Stomach smooth muscle (tissue), 2 donors: Measurements from ENCODE around the gene ALOXE3.
A peak's percentile ranks its signal among the peaks of the same experiment; 100 is the strongest.

Experiments
- H3K27ac ChIP-seq: one replicate; pipeline ENCODE4 v1.7.0; 2013; ENCODE audit warnings: mild to moderate bottlenecking, low read length, inconsistent platforms
- H3K27me3 ChIP-seq, 2 donors: one replicate each; pipeline ENCODE4 v1.7.0; 2013; ENCODE audit warnings: low read length in 2 of 2; ENCODE audit not compliant: insufficient read depth in 2 of 2, control insufficient read depth in 1 of 2
- H3K36me3 ChIP-seq, 2 donors: one replicate each; pipeline ENCODE4 v1.7.0; 2013; ENCODE audit warnings: low read length in 2 of 2; ENCODE audit not compliant: control insufficient read depth in 2 of 2, insufficient read depth in 2 of 2
- H3K4me1 ChIP-seq: one replicate; pipeline ENCODE4 v1.7.0; 2013; ENCODE audit warnings: low read length; ENCODE audit not compliant: control insufficient read depth, insufficient read depth
- H3K4me3 ChIP-seq, 2 donors: one replicate each; pipeline ENCODE4 v1.7.0; 2013; ENCODE audit warnings: low read length in 2 of 2
- H3K9ac ChIP-seq, 2 donors: one replicate each; pipeline ENCODE4 v1.7.0; 2013; ENCODE audit warnings: low read length in 2 of 2, mild to moderate bottlenecking in 1 of 2
- H3K9me3 ChIP-seq, 2 donors: one replicate each; pipeline ENCODE4 v1.7.0; 2013; ENCODE audit warnings: low read length in 2 of 2; ENCODE audit not compliant: control insufficient read depth in 2 of 2
- donor health status: healthy.
- donor health status: Pancreatic carcinoma.

Gene ALOXE3

DNA sequence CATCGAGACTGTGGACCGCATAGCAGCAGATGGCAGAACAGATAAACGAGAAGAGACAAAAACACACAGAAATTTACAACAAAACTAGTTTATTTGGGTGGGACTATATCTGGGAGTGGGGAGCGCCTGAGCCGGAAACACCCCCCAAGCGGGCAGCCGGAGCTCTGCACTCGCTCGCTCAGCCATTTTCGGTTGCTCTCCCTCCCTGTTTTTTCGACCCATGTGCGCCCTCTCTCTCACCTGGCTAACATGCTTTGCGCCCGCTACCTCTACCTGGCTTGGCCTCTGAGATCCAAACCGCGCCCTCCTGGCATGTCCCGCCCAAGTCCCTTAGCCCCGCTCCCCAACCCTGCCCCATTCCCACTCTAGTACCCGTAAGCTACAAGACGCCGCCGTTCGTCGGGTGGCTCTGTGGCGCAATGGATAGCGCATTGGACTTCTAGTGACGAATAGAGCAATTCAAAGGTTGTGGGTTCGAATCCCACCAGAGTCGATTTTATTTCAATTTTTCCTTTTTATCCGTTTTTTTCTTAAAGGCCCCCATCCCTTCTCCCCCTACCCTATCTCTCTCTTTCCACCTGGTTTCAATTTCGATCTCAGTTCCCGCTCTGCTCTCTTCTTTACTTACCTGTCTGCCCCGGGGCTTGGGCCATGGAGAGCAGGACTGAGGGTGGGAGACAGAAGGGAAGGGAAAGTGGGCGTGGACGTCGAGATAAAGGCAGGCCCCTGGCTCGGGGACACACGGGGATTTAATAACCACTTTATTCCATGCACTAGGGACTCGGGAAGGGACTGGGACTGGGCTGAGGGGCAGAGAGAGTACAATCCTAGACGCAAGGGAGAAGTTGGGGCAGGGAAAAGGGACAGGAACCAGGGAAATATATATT is 2.4 kb upstream of the ALOXE3 start:
- no peak overlapping the region for H3K27ac ChIP-seq
- H3K9ac ChIP-seq: no peak overlapping the region
- H3K36me3 ChIP-seq: no peaks in the 10 kb centered on the region
- H3K4me3 ChIP-seq: peak overlapping the region; percentile 13 to 57
- H3K9me3 ChIP-seq: no peaks in the 10 kb centered on the region
- peaks cover 58 to 69% of the 10 kb centered on the region in 2 donors for H3K27me3 ChIP-seq
- H3K4me1 ChIP-seq: peaks cover 70% of the 10 kb centered on the region

DNA sequence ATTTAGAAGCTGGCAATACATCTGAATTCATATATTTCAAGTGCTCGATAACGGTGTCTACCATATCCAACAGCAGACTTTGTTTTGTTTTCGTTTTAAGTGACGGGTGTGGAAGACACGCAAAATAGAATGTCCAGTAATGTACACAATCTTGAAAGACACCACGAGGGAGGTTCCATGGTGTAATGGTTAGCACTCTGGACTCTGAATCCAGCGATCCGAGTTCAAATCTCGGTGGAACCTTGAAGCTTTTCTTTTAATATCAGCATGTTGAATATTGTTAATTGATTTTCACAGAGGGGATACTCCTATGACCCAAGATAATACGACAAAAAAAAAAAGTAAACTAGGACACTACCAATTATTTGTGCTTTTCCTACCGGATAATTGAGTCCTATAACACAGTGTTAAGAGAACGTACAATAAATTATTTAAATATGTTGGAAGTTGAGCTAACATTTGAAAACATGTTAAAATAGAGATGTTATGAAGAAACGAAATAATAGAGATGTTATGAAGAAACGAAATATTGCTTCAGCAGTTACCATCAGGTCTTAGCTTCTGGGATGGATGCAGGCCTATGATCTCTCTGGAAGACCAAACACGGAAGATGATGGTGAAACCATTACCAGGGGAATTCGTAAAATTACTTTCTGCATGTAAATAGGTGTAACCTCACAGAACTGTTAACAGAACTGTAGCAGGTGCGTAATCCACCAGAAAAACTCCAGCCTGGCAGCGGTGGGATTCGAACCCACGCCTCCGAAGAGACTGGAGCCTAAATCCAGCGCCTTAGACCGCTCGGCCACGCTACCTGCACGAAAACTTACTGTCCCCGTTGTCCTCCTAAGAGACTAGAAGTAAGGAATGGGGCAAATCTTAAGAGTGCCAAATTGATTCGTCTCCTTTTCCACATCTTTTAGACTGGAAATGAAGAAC is 1.5 kb upstream of the ALOXE3 start:
- H3K9ac ChIP-seq: peak overlapping the region in 1 of 2 donors; percentile 29
- H3K27ac ChIP-seq: no peak overlapping the region
- H3K27me3 ChIP-seq: peaks cover 64 to 68% of the 10 kb centered on the region in 2 donors
- H3K4me1 ChIP-seq: peaks cover 62% of the 10 kb centered on the region
- no peaks in the 10 kb centered on the region for H3K9me3 ChIP-seq
- H3K4me3 ChIP-seq: peak overlapping the region; percentile 13 to 83
- no peaks in the 10 kb centered on the region for H3K36me3 ChIP-seq

DNA sequence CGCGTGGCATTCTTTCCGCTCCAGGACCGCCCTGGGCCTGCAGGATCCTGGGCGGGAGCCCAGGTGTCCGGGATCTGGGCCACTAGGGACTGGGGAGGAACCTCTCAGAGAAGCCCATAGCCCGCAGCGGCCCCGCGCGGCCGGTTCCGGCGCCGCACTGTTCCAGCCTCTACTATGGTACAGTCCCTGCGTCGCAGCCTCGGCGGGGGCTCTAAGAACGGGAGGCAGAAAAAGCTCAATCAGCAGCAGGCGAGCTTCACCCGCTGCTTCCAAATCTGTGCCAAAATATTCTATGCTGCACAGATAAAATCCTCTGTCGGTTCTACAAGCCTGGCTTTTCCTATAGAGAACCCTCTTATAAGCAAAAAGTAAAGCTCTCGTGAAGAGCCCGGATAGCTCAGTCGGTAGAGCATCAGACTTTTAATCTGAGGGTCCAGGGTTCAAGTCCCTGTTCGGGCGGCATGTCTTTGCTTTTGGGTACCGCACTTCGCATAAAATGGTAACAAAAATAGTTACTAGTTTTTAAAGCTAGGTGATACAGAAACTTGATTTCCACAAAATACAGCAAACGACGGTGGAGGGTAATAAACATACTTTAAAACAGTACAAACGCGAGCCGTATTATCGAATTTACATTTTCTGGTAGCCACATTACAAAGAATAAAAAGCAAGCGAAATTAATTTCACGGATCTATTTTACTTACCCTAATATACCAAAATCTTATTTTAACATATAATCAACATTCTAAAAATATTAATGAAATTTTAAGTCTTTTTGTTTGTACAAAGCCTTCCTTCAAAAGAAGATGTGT is 661 bp upstream of the ALOXE3 start:
- H3K4me3 ChIP-seq: peak overlapping the region; percentile 79 to 83
- peak overlapping the region; percentile 47 to 54 for H3K9ac ChIP-seq
- H3K27me3 ChIP-seq: peaks cover 63 to 64% of the 10 kb centered on the region in 2 donors
- peaks cover 54% of the 10 kb centered on the region for H3K4me1 ChIP-seq
- H3K27ac ChIP-seq: peak overlapping the region; percentile 13
- no peaks in the 10 kb centered on the region for H3K9me3 ChIP-seq
- H3K36me3 ChIP-seq: no peaks in the 10 kb centered on the region

DNA sequence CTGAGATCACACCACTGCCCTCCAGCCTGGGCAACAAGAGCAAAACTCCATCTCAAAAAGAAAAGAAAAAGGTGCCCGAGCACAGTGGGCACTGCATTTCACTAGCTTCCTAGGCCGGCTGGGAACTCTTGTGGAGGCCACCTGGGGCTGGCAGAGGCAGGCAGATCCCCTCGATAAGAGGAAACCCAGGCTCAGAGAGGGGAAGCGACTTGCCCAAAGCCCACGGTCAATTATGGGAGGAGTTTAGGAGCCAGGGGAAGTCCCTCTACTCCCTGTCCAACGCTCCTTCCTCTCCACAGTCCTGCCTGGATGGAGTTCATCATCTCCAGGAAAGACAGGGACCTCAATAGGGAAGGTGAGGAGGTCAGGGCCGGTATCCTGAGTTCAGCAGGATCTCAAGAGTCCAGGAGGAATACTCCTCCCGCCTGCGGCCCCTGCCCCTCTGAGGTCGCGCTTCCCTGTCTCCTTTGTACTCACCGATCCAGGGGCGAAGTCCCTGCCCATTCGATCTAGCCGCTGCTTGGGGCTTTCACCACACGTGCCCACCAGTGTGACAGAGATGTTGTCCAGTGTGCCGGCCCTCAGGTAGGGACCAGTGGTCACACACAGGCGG is 841 bp downstream of the ALOXE3 start:
- Histone ChIP-seq H3K9me3 (no peaks in the 10 kb centered on the region), H3K4me1 (peaks cover 39% of the 10 kb centered on the region), H3K36me3 (no peaks in the 10 kb centered on the region), H3K27ac (no peak overlapping the region), H3K9ac (no peak overlapping the region), H3K4me3 (peak overlapping the region in 1 of 2 donors; percentile 83), H3K27me3 (peaks cover 50% of the 10 kb centered on the region in 2 donors)

DNA sequence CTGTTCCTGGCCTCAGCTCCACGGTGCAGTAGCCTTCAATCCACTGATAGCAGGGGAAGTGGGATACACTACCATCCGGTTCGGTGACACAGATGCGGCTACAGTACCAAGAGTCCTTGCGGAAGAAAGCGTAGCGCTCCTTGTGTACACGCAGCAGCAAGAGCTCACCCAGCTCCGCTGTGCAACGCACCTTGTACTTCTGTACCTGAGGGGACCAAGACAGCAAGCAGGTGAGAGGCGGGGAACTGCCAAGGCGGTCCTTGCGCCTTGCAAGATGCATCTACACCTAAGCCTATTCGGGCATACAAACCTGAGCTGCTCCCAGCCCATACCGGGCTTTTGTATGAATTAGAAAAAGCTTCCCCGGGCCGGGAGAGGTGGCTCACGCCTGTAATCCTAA is 1.5 kb downstream of the ALOXE3 start:
- Histone ChIP-seq H3K27ac (no peak overlapping the region), H3K9me3 (no peaks in the 10 kb centered on the region), H3K9ac (no peak overlapping the region), H3K4me1 (peaks cover 32% of the 10 kb centered on the region), H3K27me3 (peaks cover 51 to 53% of the 10 kb centered on the region in 2 donors), H3K36me3 (no peaks in the 10 kb centered on the region), H3K4me3 (no peak overlapping the region)

DNA sequence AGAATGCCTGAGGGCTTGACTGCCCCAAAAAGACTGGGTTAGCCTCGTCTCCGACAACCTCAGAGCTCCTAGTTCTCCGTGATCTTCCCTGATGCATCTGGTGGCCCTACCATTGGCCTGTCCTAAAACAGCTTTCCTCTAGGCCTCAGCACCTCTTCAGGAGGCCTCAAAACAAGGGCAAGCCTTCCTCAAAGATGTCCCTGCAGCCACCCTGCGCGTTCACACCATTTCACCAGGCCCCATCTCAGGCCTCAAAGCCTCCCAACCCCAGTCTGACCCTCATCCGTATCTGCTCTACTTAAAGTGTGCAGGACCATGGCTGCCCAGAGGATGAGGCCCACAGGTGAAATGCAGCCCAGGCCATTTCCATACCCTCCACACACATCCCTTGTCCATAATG is 7.4 kb downstream of the ALOXE3 start:
- no peak overlapping the region for H3K4me3 ChIP-seq
- no peak overlapping the region for H3K27ac ChIP-seq
- H3K9me3 ChIP-seq: no peaks in the 10 kb centered on the region
- peaks cover 7% of the 10 kb centered on the region for H3K4me1 ChIP-seq
- no peaks in the 10 kb centered on the region for H3K36me3 ChIP-seq
- peaks cover 51 to 61% of the 10 kb centered on the region in 2 donors for H3K27me3 ChIP-seq
- no peak overlapping the region for H3K9ac ChIP-seq

DNA sequence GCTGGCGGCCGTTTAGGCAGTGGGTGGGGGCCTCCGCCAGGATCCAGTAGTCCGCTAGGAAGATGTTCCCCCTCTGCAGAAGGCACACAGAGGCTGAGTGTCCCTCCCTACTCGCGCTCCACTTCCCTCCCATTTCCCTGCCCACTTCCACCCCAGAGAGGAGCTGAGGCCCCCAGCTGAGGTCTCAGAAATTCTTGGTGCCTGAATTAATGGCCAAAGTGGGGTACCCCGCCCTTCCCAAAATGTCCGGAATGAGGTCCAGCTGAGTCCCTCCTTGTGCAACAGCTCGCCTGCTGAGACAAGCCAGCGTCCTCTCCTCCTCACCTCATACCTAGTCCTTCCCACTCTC is 7.9 kb downstream of the ALOXE3 start:
- Histone ChIP-seq H3K9ac (no peak overlapping the region), H3K27me3 (peaks cover 47 to 56% of the 10 kb centered on the region in 2 donors), H3K9me3 (no peaks in the 10 kb centered on the region), H3K36me3 (no peaks in the 10 kb centered on the region), H3K4me3 (no peak overlapping the region), H3K27ac (no peak overlapping the region), H3K4me1 (peaks cover 7% of the 10 kb centered on the region)

DNA sequence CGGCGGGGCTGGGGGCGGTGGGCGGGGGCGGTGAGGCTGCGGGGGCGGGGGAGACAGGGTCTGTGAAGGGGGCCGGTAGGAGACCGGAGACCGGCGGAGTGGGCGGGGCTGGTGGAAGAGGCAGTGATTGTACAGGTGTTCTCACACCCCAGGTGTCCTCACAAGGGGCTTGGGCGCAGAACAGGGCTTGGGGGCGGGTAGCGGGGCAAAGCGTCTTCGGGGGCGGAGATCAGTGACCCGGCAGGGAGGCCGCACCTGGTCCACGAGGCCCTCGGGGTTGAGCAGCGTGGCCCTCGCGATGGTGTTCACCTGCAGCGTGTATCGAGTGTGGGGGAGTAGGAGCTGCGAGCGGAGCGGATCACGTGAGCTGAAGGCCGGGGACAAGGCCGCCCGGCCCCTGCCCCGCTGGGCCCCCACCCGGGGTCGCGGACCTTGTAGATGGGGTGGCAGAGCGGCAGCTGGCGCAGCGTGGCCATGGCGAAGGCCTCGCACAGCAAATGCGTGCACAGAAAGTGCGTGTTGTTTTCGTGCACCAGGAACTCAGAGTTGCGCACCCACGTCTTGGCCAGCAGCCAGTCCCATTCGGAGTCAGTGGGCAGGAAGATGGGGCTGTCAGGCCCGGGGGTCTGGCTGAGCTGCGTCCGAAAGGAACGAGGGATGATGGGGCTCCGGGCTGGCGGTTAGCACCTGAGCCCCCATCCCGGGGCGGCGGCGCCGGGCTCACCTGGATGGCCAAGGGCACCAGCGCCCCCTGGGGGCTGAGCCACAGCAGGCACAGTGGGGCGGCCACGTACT is 8.5 kb downstream of the ALOXE3 start:
- Histone ChIP-seq H3K36me3 (no peaks in the 10 kb centered on the region), H3K27me3 (peaks cover 44 to 50% of the 10 kb centered on the region in 2 donors), H3K9ac (no peak overlapping the region), H3K4me3 (peak overlapping the region in 1 of 2 donors; percentile 35), H3K4me1 (peaks cover 7% of the 10 kb centered on the region), H3K9me3 (no peaks in the 10 kb centered on the region), H3K27ac (no peak overlapping the region)

DNA sequence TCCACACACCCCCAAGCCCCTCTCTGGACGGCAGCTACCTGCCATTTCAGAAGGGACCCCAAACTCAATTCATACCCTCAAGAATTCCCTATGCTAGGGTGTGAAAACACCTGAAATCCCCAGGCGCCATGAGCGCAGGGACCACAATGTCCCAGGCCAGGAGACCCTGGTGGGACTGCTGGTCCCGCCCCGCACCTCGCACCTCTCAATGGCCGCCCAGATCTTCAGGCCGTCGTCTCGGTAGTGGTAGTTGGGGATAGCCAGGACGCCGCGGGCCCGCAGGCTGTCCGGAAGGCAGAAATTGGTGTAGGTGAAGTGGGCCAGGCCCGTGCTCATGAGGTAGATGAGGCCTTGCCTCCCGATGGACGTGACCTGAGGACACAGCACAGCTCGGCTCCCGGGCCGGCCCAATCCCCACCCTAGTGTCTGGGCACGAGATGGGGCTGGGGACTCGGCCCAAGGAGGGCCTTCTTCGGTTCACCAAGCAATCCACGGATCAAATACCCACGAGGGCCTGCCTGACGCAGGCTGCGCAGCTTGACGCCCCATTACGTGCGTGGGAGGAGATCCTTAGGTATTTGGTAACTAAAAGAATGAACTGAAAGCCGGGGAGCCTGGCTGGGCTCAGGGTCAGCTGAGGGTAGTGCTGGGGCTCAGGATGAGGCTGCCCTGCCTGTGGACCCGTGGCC is 9.2 kb downstream of the ALOXE3 start:
- Histone ChIP-seq H3K9me3 (no peaks in the 10 kb centered on the region), H3K36me3 (no peaks in the 10 kb centered on the region), H3K4me1 (peaks cover 7% of the 10 kb centered on the region), H3K9ac (no peak overlapping the region), H3K27ac (no peak overlapping the region), H3K4me3 (no peak overlapping the region), H3K27me3 (peaks cover 39 to 43% of the 10 kb centered on the region in 2 donors)
